K562 (cell line): ENCODE results near the gene ZP1.

Source experiments
- BHLHE40 ChIP-seq: IDR thresholded peaks from 2 replicates; pipeline ENCODE4 v1.6.1; 2011; ENCODE audit warnings: low read length, improper control_type of control experiment
- HDAC6 ChIP-seq: IDR thresholded peaks from 2 replicates; pipeline ENCODE4 v1.6.1; 2012; ENCODE audit warnings: low read depth, mild to moderate bottlenecking, control low read depth, inconsistent platforms, low read length, moderate library complexity
- PHF21A ChIP-seq: fragments of 450-650 bp; IDR thresholded peaks from 2 replicates; pipeline ENCODE4 v1.6.1; 2017; ENCODE audit warnings: low read depth, borderline replicate concordance
- POLR2AphosphoS5 ChIP-seq: IDR thresholded peaks from 2 replicates; pipeline ENCODE4 v1.6.1; 2011; ENCODE audit warnings: mild to moderate bottlenecking, low read depth, low read length, moderate library complexity; ENCODE audit not compliant: control insufficient read depth, insufficient read depth
- TAF1 ChIP-seq: IDR thresholded peaks from 2 replicates; pipeline ENCODE4 v1.6.1; 2011; ENCODE audit warnings: mild to moderate bottlenecking, low read length, moderate library complexity; ENCODE audit not compliant: insufficient read depth, control insufficient read depth, severe bottlenecking; ENCODE audit errors: extremely low read depth
- TEAD4 ChIP-seq, 2 experiments: sonication (generic) in 1 of 2; formaldehyde crosslinking in 1 of 2; IDR thresholded peaks; 2 replicates each; pipeline versions ENCODE4 v1.6.1 to v1.8.0; 2012 to 2022; ENCODE audit warnings: borderline replicate concordance in 1 of 2, inconsistent platforms in 1 of 2, low read length in 1 of 2, mild to moderate bottlenecking in 1 of 2, missing genetic modification reagents in 1 of 2
- ZEB2 ChIP-seq: fragments of 450-650 bp; IDR thresholded peaks from 2 replicates; pipeline ENCODE4 v1.6.1; 2016
- TF ChIP-seq, protein P1 (sequence below), 3 experiments: IDR thresholded peaks in 2 of 3; conservative IDR thresholded peaks in 1 of 3; 2 replicates each; pipeline ENCODE4 v1.5.1; 2011 to 2012; ENCODE audit warnings: low read length in 3 of 3, mild to moderate bottlenecking in 3 of 3, control low read depth in 2 of 3, improper control_type of control experiment in 1 of 3, inconsistent platforms in 1 of 3, low read depth in 1 of 3, mixed read lengths in 1 of 3, moderate library complexity in 1 of 3; ENCODE audit not compliant: insufficient read depth in 2 of 3
- TF ChIP-seq, protein P2 (sequence below): fragments of 450-650 bp; IDR thresholded peaks from 2 replicates; pipeline ENCODE4 v1.6.1; 2017; ENCODE audit warnings: antibody characterized with exemption, mild to moderate bottlenecking

DNA sequence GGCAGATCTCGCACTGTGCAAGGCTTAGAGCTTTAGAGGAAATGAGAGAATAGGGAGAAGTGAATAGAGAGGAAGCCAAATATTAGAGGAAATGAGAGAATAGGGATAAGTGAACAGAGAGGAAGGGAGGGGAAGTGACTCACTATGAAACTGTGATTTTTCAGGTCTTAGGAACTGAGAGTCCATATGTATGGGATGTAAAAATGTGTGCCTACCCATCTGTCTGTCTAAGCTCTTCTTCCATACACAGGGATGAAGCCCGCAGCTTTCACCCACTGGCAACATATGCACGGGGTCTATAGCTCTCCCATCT lies 31.9 kb upstream of the ZP1 start:
- TF ChIP-seq ZEB2: no peak
- TF ChIP-seq, protein P1, sequence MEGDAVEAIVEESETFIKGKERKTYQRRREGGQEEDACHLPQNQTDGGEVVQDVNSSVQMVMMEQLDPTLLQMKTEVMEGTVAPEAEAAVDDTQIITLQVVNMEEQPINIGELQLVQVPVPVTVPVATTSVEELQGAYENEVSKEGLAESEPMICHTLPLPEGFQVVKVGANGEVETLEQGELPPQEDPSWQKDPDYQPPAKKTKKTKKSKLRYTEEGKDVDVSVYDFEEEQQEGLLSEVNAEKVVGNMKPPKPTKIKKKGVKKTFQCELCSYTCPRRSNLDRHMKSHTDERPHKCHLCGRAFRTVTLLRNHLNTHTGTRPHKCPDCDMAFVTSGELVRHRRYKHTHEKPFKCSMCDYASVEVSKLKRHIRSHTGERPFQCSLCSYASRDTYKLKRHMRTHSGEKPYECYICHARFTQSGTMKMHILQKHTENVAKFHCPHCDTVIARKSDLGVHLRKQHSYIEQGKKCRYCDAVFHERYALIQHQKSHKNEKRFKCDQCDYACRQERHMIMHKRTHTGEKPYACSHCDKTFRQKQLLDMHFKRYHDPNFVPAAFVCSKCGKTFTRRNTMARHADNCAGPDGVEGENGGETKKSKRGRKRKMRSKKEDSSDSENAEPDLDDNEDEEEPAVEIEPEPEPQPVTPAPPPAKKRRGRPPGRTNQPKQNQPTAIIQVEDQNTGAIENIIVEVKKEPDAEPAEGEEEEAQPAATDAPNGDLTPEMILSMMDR (IDR thresholded peaks at IDR 0.05 in 2 of 3, conservative IDR thresholded peaks at IDR 0.05 in 1 of 3; ENCODE audit: insufficient read depth in 2 of 3, low read depth in 1 of 3, low read length in 3 of 3): no peak
- TF ChIP-seq, protein P2, sequence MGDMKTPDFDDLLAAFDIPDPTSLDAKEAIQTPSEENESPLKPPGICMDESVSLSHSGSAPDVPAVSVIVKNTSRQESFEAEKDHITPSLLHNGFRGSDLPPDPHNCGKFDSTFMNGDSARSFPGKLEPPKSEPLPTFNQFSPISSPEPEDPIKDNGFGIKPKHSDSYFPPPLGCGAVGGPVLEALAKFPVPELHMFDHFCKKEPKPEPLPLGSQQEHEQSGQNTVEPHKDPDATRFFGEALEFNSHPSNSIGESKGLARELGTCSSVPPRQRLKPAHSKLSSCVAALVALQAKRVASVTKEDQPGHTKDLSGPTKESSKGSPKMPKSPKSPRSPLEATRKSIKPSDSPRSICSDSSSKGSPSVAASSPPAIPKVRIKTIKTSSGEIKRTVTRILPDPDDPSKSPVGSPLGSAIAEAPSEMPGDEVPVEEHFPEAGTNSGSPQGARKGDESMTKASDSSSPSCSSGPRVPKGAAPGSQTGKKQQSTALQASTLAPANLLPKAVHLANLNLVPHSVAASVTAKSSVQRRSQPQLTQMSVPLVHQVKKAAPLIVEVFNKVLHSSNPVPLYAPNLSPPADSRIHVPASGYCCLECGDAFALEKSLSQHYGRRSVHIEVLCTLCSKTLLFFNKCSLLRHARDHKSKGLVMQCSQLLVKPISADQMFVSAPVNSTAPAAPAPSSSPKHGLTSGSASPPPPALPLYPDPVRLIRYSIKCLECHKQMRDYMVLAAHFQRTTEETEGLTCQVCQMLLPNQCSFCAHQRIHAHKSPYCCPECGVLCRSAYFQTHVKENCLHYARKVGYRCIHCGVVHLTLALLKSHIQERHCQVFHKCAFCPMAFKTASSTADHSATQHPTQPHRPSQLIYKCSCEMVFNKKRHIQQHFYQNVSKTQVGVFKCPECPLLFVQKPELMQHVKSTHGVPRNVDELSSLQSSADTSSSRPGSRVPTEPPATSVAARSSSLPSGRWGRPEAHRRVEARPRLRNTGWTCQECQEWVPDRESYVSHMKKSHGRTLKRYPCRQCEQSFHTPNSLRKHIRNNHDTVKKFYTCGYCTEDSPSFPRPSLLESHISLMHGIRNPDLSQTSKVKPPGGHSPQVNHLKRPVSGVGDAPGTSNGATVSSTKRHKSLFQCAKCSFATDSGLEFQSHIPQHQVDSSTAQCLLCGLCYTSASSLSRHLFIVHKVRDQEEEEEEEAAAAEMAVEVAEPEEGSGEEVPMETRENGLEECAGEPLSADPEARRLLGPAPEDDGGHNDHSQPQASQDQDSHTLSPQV: no peak
- no peak for TF ChIP-seq TEAD4 (IDR thresholded peaks at IDR 0.05; ENCODE audit: low read length)
- no peak for TF ChIP-seq TEAD4 (CRISPR knock-in tag; IDR thresholded peaks at IDR 0.05; ENCODE audit: borderline replicate concordance)
- TF ChIP-seq BHLHE40: no peak
- no peak for TF ChIP-seq POLR2AphosphoS5
- TF ChIP-seq HDAC6: no peak
- TF ChIP-seq TAF1: no peak
- TF ChIP-seq PHF21A: no peak
